Neural progenitor cell (in vitro differentiated cells): ENCODE results near the gene ADAMTSL1. TPM values are rescaled to one million over a fixed set of nuclear protein-coding genes. Genes with fewer than 3 reads are reported as not detected.

Source experiments
- DNase-seq: peaks from one replicate; pipeline ENCODE4 v3.0.0-alpha.2; 2016; ENCODE audit warnings: low spot score
- H2AFZ ChIP-seq: fragments of 200-600 bp; sonication (generic); replicated peaks from 2 replicates; pipeline ENCODE4 v1.6.1; 2016; ENCODE audit warnings: antibody characterized with exemption
- H3F3A ChIP-seq: fragments of 200-600 bp; sonication (generic); 2 replicates; pipeline ENCODE4 v1.6.1; 2016; ENCODE audit warnings: antibody characterized with exemption, low read depth
- H3K27ac ChIP-seq: fragments of 200-600 bp; sonication (generic); 2 replicates; pipeline ENCODE4 v1.5.1; 2016; ENCODE audit warnings: mild to moderate bottlenecking
- H3K27me3 ChIP-seq: fragments of 200-600 bp; sonication (generic); 2 replicates; pipeline ENCODE4 v1.6.1; 2016; ENCODE audit warnings: mild to moderate bottlenecking, moderate library complexity
- H3K36me3 ChIP-seq: fragments of 200-600 bp; sonication (generic); 2 replicates; pipeline ENCODE4 v1.5.1; 2016
- H3K4me1 ChIP-seq: fragments of 200-600 bp; sonication (generic); 2 replicates; pipeline ENCODE4 v1.6.1; 2016; ENCODE audit warnings: mixed run types
- H3K4me2 ChIP-seq: fragments of 200-600 bp; sonication (generic); 2 replicates; pipeline ENCODE4 v1.6.1; 2016
- H3K4me3 ChIP-seq: fragments of 200-600 bp; sonication (generic); 2 replicates; pipeline ENCODE4 v1.5.1; 2016
- H3K79me2 ChIP-seq: fragments of 200-600 bp; sonication (generic); 2 replicates; pipeline ENCODE4 v1.6.1; 2016; ENCODE audit warnings: low read depth
- H3K9ac ChIP-seq: fragments of 200-600 bp; sonication (generic); 2 replicates; pipeline ENCODE4 v1.6.1; 2016
- H3K9me3 ChIP-seq: fragments of 200-600 bp; sonication (generic); 2 replicates; pipeline ENCODE4 v1.5.1; 2016; ENCODE audit warnings: low read depth
- H4K20me1 ChIP-seq: fragments of 200-600 bp; sonication (generic); 2 replicates; pipeline ENCODE4 v1.6.1; 2016; ENCODE audit warnings: low read depth
- H3K27ac Mint-ChIP-seq: 3 replicates; pipeline ENCODE4 v1.8.0; 2021; ENCODE audit warnings: mixed read lengths
- H3K27me3 Mint-ChIP-seq: 2 replicates; pipeline ENCODE4 v1.8.0; 2022; ENCODE audit warnings: low read depth, mild to moderate bottlenecking, inconsistent platforms, moderate library complexity, mixed read lengths; ENCODE audit not compliant: insufficient read depth
- H3K36me3 Mint-ChIP-seq: 3 replicates; pipeline ENCODE4 v1.8.0; 2021; ENCODE audit warnings: mixed read lengths
- H3K4me1 Mint-ChIP-seq: 3 replicates; pipeline ENCODE4 v1.8.0; 2021; ENCODE audit warnings: mixed read lengths
- H3K4me3 Mint-ChIP-seq: 3 replicates; pipeline ENCODE4 v1.8.0; 2021; ENCODE audit warnings: mild to moderate bottlenecking, moderate library complexity, mixed read lengths
- H3K9me3 Mint-ChIP-seq: 3 replicates; pipeline ENCODE4 v1.8.0; 2020; ENCODE audit warnings: mixed read lengths
- EZH2 ChIP-seq: fragments of 200-600 bp; sonication (generic); IDR thresholded peaks from 2 replicates; pipeline ENCODE4 v1.6.1; 2017; ENCODE audit warnings: antibody characterized with exemption, mild to moderate bottlenecking, moderate library complexity
- EZH2phosphoT487 ChIP-seq: fragments of 200-600 bp; sonication (generic); IDR thresholded peaks from 2 replicates; pipeline ENCODE4 v1.6.1; 2017; ENCODE audit warnings: antibody characterized with exemption
- total RNA-seq: library from RNA; depleted of rRNA; stranded (reverse); fragments of >200 nt; gene quantifications from 2 replicates; pipeline ENCODE4 v1.2.3, GENCODE V29; 2015; ENCODE audit warnings: low replicate concordance
- TF ChIP-seq, protein P1 (sequence below): fragments of 200-600 bp; sonication (generic); IDR thresholded peaks from 2 replicates; pipeline ENCODE4 v1.5.1; 2017; ENCODE audit warnings: antibody characterized with exemption, mild to moderate bottlenecking

ADAMTSL1 gene
- total RNA-seq, 1 donor from 2014 or later = 0.73 TPM

DNA sequence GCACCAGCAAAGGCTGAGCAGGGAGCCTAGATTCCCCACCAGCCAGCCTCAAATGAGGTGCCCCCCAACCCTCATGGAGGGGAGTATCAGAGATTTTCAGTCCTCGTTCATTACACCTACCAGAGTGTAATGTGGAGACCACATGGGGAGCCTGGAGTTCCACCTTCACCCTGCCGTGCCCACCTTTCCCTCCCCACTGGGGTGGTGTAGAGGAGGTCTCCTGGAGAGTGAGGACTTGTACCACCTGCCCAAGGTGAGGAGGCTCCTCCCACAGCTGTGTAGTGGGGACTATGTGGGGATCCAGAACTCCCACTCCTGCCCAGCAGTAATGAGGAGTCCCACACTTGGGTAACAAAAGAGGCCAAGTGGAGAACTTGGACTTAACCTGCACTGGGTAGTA is 337.2 kb downstream of the ADAMTSL1 start:
- TF ChIP-seq, protein P1, sequence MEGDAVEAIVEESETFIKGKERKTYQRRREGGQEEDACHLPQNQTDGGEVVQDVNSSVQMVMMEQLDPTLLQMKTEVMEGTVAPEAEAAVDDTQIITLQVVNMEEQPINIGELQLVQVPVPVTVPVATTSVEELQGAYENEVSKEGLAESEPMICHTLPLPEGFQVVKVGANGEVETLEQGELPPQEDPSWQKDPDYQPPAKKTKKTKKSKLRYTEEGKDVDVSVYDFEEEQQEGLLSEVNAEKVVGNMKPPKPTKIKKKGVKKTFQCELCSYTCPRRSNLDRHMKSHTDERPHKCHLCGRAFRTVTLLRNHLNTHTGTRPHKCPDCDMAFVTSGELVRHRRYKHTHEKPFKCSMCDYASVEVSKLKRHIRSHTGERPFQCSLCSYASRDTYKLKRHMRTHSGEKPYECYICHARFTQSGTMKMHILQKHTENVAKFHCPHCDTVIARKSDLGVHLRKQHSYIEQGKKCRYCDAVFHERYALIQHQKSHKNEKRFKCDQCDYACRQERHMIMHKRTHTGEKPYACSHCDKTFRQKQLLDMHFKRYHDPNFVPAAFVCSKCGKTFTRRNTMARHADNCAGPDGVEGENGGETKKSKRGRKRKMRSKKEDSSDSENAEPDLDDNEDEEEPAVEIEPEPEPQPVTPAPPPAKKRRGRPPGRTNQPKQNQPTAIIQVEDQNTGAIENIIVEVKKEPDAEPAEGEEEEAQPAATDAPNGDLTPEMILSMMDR = no peak
- no peak for TF ChIP-seq EZH2
- no peak for TF ChIP-seq EZH2phosphoT487
- no peak overlapping the region for H3K9ac ChIP-seq
- H3K36me3 Mint-ChIP-seq = no peaks in the 10 kb centered on the region
- H3K27me3 ChIP-seq = no peaks in the 10 kb centered on the region
- no peaks in the 10 kb centered on the region for H4K20me1 ChIP-seq
- no peaks in the 10 kb centered on the region for H3F3A ChIP-seq
- no peak overlapping the region for H2AFZ ChIP-seq
- H3K4me3 ChIP-seq = no peak overlapping the region
- H3K36me3 ChIP-seq = no peaks in the 10 kb centered on the region
- no peak overlapping the region for H3K4me3 Mint-ChIP-seq
- H3K9me3 Mint-ChIP-seq = peaks cover 8% of the 10 kb centered on the region
- H3K27ac ChIP-seq = no peak overlapping the region
- no peaks in the 10 kb centered on the region for H3K9me3 ChIP-seq
- no peak overlapping the region for H3K27ac Mint-ChIP-seq
- H3K4me1 ChIP-seq = no peaks in the 10 kb centered on the region
- no peaks in the 10 kb centered on the region for H3K27me3 Mint-ChIP-seq
- H3K79me2 ChIP-seq = no peaks in the 10 kb centered on the region
- no peak for DNase-seq
- H3K4me2 ChIP-seq = no peak overlapping the region
- no peaks in the 10 kb centered on the region for H3K4me1 Mint-ChIP-seq

DNA sequence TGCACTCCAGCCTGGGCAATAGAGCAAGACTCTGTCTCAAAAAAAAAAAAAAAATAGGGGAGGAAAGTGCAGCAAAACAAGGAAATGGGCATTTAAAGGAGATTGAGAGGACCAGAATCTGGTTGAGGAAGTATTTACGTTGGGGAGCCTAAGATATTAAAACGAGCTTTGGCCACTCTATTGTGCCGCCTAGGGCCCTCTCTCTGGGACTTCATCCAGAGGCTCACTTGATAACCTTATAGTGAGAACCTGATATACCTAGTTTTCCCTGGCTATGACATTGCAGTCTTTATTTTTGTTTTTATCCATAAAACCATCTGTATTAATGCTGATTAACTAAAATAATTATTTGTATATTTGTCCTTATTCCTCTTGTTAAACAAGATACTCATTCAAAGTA is 345.5 kb downstream of the ADAMTSL1 start:
- no peaks in the 10 kb centered on the region for H3K36me3 ChIP-seq
- Mint-ChIP-seq H3K27ac (no peak overlapping the region), H3K4me3 (no peak overlapping the region), H3K4me1 (peaks cover 23% of the 10 kb centered on the region), H3K27me3 (peaks cover 5% of the 10 kb centered on the region), H3K9me3 (peaks cover 2% of the 10 kb centered on the region), H3K36me3 (no peaks in the 10 kb centered on the region)
- no peaks in the 10 kb centered on the region for H3K27me3 ChIP-seq
- no peak overlapping the region for H2AFZ ChIP-seq
- TF ChIP-seq EZH2phosphoT487 (no peak), EZH2 (no peak)
- TF ChIP-seq, protein P1 = no peak
- no peak overlapping the region for H3K4me2 ChIP-seq
- no peaks in the 10 kb centered on the region for H4K20me1 ChIP-seq
- H3K4me3 ChIP-seq = no peak overlapping the region
- no peaks in the 10 kb centered on the region for H3K4me1 ChIP-seq
- DNase-seq = no peak
- no peaks in the 10 kb centered on the region for H3F3A ChIP-seq
- H3K9me3 ChIP-seq = no peaks in the 10 kb centered on the region
- H3K9ac ChIP-seq = no peak overlapping the region
- no peaks in the 10 kb centered on the region for H3K79me2 ChIP-seq
- H3K27ac ChIP-seq = no peak overlapping the region

DNA sequence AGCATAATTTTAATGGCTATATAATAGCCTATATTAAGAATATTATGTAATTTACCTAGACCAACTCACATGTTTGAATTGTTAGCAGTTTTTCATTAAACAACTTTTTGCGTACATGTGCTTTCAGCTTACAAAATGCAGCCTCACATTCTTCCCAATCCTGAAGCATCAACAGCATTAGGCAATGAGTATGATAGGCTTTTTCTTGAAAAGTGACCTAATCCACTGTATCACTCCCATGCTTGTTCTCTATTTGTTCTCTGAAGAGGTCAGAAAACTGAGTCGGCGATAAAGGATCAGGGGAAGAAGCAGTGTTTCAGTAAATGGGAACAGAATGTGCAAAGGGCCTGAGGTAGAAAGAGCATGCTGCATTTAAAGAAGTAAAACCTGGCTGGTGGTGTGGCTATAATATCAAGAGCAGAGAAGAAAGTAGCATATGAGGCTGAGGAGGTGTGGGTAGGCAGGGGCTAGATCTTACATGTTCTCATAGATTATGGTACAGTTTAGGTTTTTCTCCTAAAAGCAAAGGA is 346.7 kb downstream of the ADAMTSL1 start:
- H3K4me3 Mint-ChIP-seq = peak overlapping the region; percentile 2
- Histone ChIP-seq H3K9me3 (no peaks in the 10 kb centered on the region), H3F3A (no peaks in the 10 kb centered on the region), H4K20me1 (no peaks in the 10 kb centered on the region), H3K79me2 (no peaks in the 10 kb centered on the region), H3K27me3 (no peaks in the 10 kb centered on the region), H3K4me1 (no peaks in the 10 kb centered on the region), H2AFZ (no peak overlapping the region), H3K27ac (no peak overlapping the region), H3K36me3 (no peaks in the 10 kb centered on the region), H3K9ac (no peak overlapping the region), H3K4me3 (no peak overlapping the region), H3K4me2 (no peak overlapping the region)
- H3K27ac Mint-ChIP-seq = no peak overlapping the region
- no peaks in the 10 kb centered on the region for H3K36me3 Mint-ChIP-seq
- peaks cover 5% of the 10 kb centered on the region for H3K27me3 Mint-ChIP-seq
- DNase-seq = no peak
- no peak for TF ChIP-seq EZH2
- TF ChIP-seq, protein P1 = no peak
- TF ChIP-seq EZH2phosphoT487 = no peak
- peaks cover 2% of the 10 kb centered on the region for H3K9me3 Mint-ChIP-seq
- H3K4me1 Mint-ChIP-seq = peaks cover 23% of the 10 kb centered on the region
